GM21723 (cell line): ENCODE data around the gene RWDD1.
A peak's percentile ranks its signal among the peaks of the same experiment; 100 is the strongest.

ENCODE experiments used
- ATAC-seq: cut with Tn5 transposase; IDR thresholded peaks from one replicate; pipeline ENCODE4 v1.9.1; 2021; ENCODE audit warnings: mild to moderate bottlenecking, moderate library complexity; ENCODE audit not compliant: unreplicated experiment

Gene RWDD1, protein sequence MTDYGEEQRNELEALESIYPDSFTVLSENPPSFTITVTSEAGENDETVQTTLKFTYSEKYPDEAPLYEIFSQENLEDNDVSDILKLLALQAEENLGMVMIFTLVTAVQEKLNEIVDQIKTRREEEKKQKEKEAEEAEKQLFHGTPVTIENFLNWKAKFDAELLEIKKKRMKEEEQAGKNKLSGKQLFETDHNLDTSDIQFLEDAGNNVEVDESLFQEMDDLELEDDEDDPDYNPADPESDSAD

DNA sequence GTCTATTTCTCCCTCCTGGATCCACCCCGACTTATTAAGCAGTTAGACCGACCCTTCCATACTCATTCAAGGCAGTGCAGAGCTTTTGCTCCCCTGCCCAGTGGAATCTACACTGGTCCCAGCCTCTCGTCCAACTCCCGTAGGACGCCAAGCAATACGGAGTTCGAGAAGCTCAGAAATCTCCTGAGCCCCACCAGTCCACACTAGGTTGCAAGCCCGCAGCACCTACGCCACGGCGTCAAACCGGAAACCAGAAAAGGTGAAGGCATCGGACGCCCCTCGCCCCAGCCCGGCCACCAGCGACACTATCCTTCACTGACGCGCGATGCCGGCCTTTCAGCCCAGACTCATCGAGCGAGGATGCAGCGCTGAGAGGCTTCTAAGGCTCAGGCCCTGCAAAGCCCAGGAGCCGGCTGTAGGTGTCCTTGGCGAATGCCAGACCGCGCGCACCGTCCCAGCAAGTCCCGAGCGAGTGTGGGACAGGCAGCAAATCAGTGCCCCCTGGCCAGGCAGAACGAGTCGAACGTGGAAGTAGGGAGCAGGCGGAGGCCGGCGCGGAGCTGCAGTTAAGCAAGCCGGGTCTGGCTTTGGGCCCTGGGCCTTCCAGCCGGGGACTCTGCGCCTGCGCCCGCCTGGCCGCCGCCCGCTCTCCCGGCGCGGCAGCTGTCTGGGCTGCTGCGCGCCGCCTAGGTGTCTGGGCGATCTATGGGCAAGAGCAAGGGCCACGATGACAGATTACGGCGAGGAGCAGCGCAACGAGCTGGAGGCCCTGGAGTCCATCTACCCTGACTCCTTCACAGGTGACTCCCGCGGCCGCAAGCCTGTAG is at the start of gene RWDD1:
RWDD1 (plus strand) TSS at position 649 of the 827 bp plus-strand sequence; CDS start at position 728, 79 bp downstream.
- ATAC-seq = peak; percentile 97

GRCh38 chr6:116522896-116523295 is 48.4 kb upstream of the RWDD1 start:
- no peak for ATAC-seq

GRCh38 chr6:116524236-116524635 is 47.1 kb upstream of the RWDD1 start:
- no peak for ATAC-seq

GRCh38 chr6:116528133-116528532 is 43.2 kb upstream of the RWDD1 start:
- ATAC-seq = no peak

- no peak for ATAC-seq
Measured at GRCh38 chr6:116528780-116529179, 42.5 kb upstream of the RWDD1 start.

DNA sequence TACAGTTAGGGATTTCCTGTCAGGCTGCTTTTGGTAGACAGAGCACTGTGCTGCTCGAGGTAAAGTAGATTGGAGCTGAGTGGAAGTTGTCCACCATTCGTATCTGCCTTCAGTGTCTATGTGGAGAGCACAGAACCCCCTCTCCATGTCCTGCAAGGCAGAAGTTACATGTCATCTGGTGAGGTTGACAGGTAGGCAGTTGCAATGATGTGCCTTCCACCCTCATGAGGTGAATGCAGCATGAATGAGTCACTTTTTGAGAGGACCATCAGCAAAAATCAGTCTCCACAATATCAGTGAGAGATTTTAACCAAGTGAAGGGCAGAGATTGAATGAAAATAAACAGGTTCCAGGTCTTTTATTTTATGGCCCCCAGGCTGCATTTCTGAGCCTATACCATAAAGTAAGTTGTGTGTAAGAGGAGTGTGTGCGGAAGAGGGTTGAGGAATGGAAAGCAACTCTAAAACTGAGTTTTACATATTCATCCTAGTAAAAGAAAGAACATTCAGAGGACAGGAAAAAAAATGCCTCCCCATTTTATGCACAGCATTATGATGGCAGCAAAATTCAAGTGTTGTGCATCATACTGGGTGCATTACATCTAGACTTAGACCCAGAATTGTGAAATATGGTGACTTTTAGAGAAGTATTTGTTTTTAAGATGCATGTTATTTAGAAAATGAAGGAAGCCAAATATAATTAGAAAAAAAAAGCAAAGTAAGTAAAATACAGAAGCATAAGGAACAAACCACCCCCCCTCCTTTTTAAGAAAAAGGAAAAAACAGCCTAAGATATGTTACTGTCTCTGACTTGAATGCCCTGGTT is 41.6 kb upstream of the RWDD1 start:
- ATAC-seq = no peak

GRCh38 chr6:116530436-116530835 is 40.9 kb upstream of the RWDD1 start:
- ATAC-seq = no peak

DNA sequence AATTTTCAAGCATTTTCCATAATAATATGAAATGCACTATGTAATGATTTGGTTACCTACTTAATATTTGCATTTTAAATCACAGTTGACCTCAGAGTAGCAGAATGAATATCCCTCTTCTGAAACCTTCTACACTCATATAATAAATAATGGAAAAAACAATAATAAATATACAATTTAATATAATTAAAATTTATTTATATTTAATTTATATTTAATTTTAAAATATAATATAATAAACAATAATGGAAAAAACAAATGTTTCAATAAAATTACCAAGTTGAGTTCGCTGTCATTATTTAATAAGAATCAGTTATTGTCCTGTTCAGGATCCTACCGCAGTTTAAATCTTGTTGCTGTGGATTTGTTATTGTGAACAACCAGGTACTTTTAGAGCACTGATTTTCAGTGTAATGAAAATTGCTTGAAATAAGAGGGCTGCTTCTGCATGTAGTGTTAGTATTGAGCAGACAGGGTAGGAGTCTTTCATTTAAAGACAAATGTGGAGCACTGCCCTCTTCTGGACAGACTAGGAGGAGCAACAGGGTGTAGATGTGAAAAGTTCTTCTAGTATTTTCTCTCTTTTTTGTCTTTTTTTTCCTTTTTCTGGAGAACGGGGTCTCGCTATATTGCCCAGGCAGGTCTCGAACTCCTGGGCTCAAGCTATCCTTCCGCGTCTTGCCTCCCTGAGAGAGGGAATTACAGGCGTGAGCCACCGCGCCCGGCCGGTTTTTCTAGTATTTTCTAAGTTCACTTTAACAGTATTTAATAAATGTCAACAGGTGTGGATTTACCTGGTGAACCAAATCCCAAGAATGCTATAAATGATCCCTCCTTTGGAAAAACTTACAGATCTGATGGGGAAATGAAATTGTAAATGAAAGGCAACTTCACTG is 39.4 kb upstream of the RWDD1 start:
- peak; percentile 84 for ATAC-seq

- ATAC-seq = no peak
Measured at GRCh38 chr6:116533233-116533957, 37.9 kb upstream of the RWDD1 start.

GRCh38 chr6:116535109-116535508 is 36.2 kb upstream of the RWDD1 start:
- no peak for ATAC-seq

DNA sequence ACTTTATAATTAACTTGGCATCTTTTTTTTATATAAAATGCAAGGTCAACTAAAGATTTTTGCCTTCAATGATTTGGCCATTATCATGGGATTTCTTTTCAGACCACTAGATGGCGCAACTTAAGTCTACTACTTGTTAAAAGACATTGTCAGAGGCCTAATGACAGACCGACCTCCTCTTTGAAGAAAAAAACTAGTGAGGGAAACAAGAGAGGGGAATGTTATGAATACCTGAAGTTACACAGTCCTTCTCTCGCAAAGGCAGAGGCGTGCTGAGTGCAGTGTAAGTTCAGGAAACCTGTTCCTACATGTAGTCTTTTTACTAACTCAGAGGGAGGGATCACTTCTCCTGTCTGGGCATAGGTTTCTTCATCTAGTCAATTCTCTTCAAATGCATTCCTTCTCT is 35.1 kb upstream of the RWDD1 start:
- ATAC-seq = peak; percentile 65

GRCh38 chr6:116542426-116542825 is 28.9 kb upstream of the RWDD1 start:
- ATAC-seq = no peak

GRCh38 chr6:116543149-116543548 is 28.2 kb upstream of the RWDD1 start:
- ATAC-seq = no peak

- no peak for ATAC-seq
Measured at GRCh38 chr6:116545651-116546050, 25.7 kb upstream of the RWDD1 start, which contains the start of gene TRAPPC3L. Gene TRAPPC3L (minus strand): TSS chr6:116545684. CDS start chr6:116545514, 170 bp downstream.

DNA sequence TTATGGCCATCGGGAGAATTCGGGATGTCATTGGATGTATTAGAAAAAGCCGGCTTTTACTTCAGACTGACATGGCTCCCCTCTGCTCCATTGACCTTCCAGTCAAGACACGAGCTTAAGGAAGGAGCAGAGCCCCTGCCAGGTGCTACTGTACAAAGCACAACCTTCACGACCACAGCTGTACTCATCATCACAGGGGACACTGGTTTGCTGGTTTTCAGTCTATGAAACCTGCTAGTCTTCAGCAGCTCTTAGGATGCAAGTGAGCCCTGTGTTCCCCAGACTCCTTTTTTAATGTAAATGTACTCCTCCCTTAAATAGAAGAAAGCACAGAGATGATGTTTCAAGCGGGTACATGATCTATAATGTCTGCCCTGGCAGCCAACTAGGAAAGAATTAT is 23.9 kb upstream of the RWDD1 start:
- no peak for ATAC-seq

DNA sequence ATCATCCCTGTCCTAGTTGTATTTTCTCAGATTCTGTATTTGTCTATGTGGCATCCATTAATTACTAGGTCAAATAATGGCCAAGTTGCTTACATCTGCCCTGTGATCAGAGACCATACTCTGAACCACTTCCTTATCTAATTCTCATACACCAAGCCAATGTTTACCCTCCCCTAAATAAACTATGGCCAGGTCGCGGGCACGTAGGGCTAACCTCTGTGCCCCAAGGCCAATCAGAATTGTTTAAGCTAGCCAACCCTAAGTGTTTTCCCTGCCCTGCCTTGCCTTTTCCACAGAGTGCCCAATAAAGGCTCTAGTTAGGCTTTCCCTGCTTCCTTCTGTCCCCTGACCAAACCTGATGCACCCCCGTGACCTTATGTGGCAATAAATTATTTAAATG is 20.5 kb upstream of the RWDD1 start:
- no peak for ATAC-seq

- ATAC-seq = no peak
Measured at GRCh38 chr6:116553451-116553850, 17.9 kb upstream of the RWDD1 start, which contains the start of gene CALHM4. Gene CALHM4 (plus strand): TSS chr6:116553751. CDS start chr6:116553794, 43 bp downstream.

DNA sequence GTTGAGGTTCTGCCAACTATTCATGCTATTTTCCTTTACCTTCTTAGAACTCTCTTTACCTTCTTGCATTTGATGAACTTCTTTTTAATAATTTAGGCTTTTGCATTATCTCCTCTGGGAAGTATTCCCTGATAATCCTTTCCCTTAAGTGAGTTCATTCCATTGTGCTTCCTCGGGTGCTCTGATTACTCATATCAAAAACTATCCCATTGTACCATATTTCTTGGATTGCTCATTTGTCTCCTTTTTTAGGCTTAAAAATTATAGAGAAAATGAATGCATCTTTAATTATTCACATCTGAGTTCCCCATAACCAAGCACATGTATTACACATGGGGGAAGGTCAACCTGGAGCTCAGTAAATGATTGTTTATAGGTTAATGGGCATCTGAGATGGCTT is 15.2 kb upstream of the RWDD1 start:
- ATAC-seq = no peak

DNA sequence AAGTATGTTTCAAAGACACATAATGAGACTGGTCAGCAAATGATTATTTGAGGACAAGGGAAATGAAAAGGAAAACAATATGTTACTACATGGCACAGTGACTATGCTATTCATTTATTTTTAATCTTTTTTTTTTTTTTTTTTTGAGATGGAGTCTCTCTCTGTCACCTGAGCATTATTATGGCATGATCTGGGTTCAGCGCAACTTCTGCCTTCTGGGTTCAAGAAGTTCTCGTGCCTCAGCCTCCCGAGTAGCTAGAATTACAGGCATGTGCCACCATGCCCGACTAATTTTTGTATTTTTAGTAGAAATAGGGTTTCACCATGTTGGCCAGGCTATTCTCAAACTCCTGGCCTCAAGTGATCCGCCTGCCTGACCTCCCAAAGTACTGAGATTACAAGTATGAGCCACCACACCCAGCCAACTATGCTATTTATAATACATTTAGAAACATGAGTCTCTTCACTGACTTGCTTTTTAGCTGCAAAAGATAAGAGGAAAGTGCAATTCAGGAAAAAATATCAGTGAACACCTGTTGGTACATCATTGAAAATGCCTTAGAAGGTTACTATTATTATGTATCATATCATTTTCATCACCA is 14.4 kb upstream of the RWDD1 start:
- ATAC-seq = no peak
